ENCODE results near the gene LMNB1. TPM values are rescaled to one million over a fixed set of nuclear protein-coding genes. Genes with fewer than 3 reads are reported as not detected.

The LMNB1 gene
- total and polyA plus RNA-seq, 2 of the 13 experiments (the other 11 are each of a cell fraction or from before 2014, with no cell fraction given), result 12.5 to 159 TPM

GRCh38 chr5:126732716-126733115, 44.2 kb upstream of the LMNB1 start:
- ChIA-PET CTCF (ENCODE audit: low intra/inter-chr PET ratio, low total read pairs) (no interaction called here), POLR2A (no interaction called here)
- FAIRE-seq, result no peak
- in situ Hi-C loops (cut with HindIII; ENCODE audit: extremely low pct_ligation_motif_present, low pct_unique_long_range_greater_than_20kb) (no loop called here), intact Hi-C loops (cut with micrococcal nuclease; ENCODE audit: unreplicated experiment) (no loop called here)
- WGBS (ENCODE audit: low lambda C conversion rate), result 8% methylated on average over 2 of the region's 2 CpGs
- Histone ChIP-seq H2AFZ (ENCODE audit: low read length) (no peak overlapping the region), H3K36me3 (replicated peaks in 1 of 2; ENCODE audit: control insufficient read depth in 1 of 2, insufficient read depth in 2 of 2, low read length in 2 of 2) (no peaks in the 10 kb centered on the region), H4K20me1 (ENCODE audit: insufficient read depth, low read length) (no peaks in the 10 kb centered on the region), H3K27me3 (ENCODE audit: control insufficient read depth in 1 of 2, insufficient read depth in 2 of 2, low read length in 2 of 2) (no peaks in the 10 kb centered on the region), H3K4me2 (ENCODE audit: low read depth, low read length) (no peak overlapping the region), H3K27ac (ENCODE audit: extremely low read length, insufficient read depth, low read length) (no peak overlapping the region), H3K79me2 (ENCODE audit: insufficient read depth, low read length) (no peaks in the 10 kb centered on the region), H3K4me1 (ENCODE audit: insufficient read depth, low read length) (no peaks in the 10 kb centered on the region), H3K9ac (ENCODE audit: insufficient read depth, low read depth, low read length) (no peak overlapping the region), H3K4me3 (replicated peaks in 1 of 3; ENCODE audit: insufficient read depth in 1 of 3, low read depth in 2 of 3, low read length in 3 of 3) (no peak overlapping the region), H3K9me3 (ENCODE audit: low read length) (no peaks in the 10 kb centered on the region)
- no peak for ATAC-seq
- no TSS peak for BruUV-seq (replicated peaks)
- TF ChIP-seq, protein P1, sequence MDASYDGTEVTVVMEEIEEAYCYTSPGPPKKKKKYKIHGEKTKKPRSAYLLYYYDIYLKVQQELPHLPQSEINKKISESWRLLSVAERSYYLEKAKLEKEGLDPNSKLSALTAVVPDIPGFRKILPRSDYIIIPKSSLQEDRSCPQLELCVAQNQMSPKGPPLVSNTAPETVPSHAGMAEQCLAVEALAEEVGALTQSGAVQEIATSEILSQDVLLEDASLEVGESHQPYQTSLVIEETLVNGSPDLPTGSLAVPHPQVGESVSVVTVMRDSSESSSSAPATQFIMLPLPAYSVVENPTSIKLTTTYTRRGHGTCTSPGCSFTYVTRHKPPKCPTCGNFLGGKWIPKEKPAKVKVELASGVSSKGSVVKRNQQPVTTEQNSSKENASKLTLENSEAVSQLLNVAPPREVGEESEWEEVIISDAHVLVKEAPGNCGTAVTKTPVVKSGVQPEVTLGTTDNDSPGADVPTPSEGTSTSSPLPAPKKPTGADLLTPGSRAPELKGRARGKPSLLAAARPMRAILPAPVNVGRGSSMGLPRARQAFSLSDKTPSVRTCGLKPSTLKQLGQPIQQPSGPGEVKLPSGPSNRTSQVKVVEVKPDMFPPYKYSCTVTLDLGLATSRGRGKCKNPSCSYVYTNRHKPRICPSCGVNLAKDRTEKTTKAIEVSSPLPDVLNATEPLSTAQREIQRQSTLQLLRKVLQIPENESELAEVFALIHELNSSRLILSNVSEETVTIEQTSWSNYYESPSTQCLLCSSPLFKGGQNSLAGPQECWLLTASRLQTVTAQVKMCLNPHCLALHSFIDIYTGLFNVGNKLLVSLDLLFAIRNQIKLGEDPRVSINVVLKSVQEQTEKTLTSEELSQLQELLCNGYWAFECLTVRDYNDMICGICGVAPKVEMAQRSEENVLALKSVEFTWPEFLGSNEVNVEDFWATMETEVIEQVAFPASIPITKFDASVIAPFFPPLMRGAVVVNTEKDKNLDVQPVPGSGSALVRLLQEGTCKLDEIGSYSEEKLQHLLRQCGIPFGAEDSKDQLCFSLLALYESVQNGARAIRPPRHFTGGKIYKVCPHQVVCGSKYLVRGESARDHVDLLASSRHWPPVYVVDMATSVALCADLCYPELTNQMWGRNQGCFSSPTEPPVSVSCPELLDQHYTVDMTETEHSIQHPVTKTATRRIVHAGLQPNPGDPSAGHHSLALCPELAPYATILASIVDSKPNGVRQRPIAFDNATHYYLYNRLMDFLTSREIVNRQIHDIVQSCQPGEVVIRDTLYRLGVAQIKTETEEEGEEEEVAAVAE (CRISPR knock-in tag; IDR thresholded peaks at IDR 0.05; ENCODE audit: borderline replicate concordance), result no peak
- no peak for TF ChIP-seq KMT2B (CRISPR knock-in tag; IDR thresholded peaks at IDR 0.05)
- no peak for TF ChIP-seq SATB2 (CRISPR knock-in tag; IDR thresholded peaks at IDR 0.05)
- no peak for TF ChIP-seq ZNF333 (CRISPR knock-in tag; IDR thresholded peaks at IDR 0.05; ENCODE audit: borderline replicate concordance)
- no peak for TF ChIP-seq ERF (CRISPR knock-in tag; IDR thresholded peaks at IDR 0.05)
- no peak for TF ChIP-seq SP2 (CRISPR knock-in tag; IDR thresholded peaks at IDR 0.05)
- TF ChIP-seq ZNF616 (CRISPR knock-in tag; IDR thresholded peaks at IDR 0.05; ENCODE audit: low read depth), result no peak
- TF ChIP-seq KLF12 (CRISPR knock-in tag; IDR thresholded peaks at IDR 0.05; ENCODE audit: borderline replicate concordance), result no peak
- TF ChIP-seq, protein P2, sequence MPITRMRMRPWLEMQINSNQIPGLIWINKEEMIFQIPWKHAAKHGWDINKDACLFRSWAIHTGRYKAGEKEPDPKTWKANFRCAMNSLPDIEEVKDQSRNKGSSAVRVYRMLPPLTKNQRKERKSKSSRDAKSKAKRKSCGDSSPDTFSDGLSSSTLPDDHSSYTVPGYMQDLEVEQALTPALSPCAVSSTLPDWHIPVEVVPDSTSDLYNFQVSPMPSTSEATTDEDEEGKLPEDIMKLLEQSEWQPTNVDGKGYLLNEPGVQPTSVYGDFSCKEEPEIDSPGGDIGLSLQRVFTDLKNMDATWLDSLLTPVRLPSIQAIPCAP (CRISPR knock-in tag; IDR thresholded peaks at IDR 0.05; ENCODE audit: low read depth), result no peak
- no peak for TF ChIP-seq ZNF768 (CRISPR knock-in tag; IDR thresholded peaks at IDR 0.05)
- TF ChIP-seq ZNF720 (CRISPR knock-in tag; IDR thresholded peaks at IDR 0.05), result no peak
- DNase-seq (ENCODE audit: low spot score), result no peak
